Vagina (tissue), 2 donors: ENCODE results near the gene BDKRB1.

ENCODE experiments used
- CTCF ChIP-seq, 3 experiments: fragments of 450-650 bp in 2 of 3; fragments of 200-600 bp in 1 of 3; sonication (generic) in 1 of 3; IDR thresholded peaks; one replicate each; pipeline ENCODE4 v1.5.1; 2017 to 2019; ENCODE audit warnings: antibody characterized with exemption in 3 of 3, mild to moderate bottlenecking in 2 of 3, moderate library complexity in 2 of 3
- POLR2AphosphoS5 ChIP-seq, 2 donors: sonication (generic); formaldehyde crosslinking; IDR thresholded peaks; one replicate each; pipeline ENCODE4 v1.9.0; 2017; ENCODE audit warnings: antibody characterized with exemption in 2 of 2, mild to moderate bottlenecking in 2 of 2, low read depth in 1 of 2; ENCODE audit not compliant: insufficient read depth in 1 of 2

GRCh38 chr14:96256407-96256806 is 397 bp downstream of the BDKRB1 start:
- no peak for TF ChIP-seq CTCF (IDR thresholded peaks at IDR 0.05)
- TF ChIP-seq POLR2AphosphoS5 (IDR thresholded peaks at IDR 0.05; ENCODE audit: insufficient read depth in 1 of 2, low read depth in 1 of 2), result peak in 1 of 2 donors; percentile 88
